ENCODE results near the gene DBR1.

The DBR1 gene

GRCh38 chr3:138186803-138187295 is 12.1 kb upstream of the DBR1 start:
- no peaks in the 10 kb centered on the region for H3K36me3 ChIP-seq (ENCODE audit: control insufficient read depth in 1 of 2, insufficient read depth in 2 of 2, low read length in 2 of 2)
- H3K27me3 ChIP-seq (ENCODE audit: control insufficient read depth in 1 of 2, insufficient read depth in 2 of 2, low read length in 2 of 2): peaks cover 3 to 7% of the 10 kb centered on the region in 2 donors
- H3K9ac ChIP-seq (ENCODE audit: low read depth in 1 of 2, low read length in 2 of 2): peak overlapping the region; percentile 80 to 90
- H3K4me1 ChIP-seq (ENCODE audit: control insufficient read depth in 1 of 2, insufficient read depth in 2 of 2, low read length in 2 of 2): peaks cover 14 to 20% of the 10 kb centered on the region in 2 donors
- peak overlapping the region; percentile 92 to 97 for H3K4me3 ChIP-seq (ENCODE audit: low read depth in 1 of 2, low read length in 2 of 2)
- no peaks in the 10 kb centered on the region for H3K9me3 ChIP-seq (ENCODE audit: control insufficient read depth in 1 of 2, low read length in 2 of 2)
- H3K27ac ChIP-seq (ENCODE audit: low read depth, low read length): peak overlapping the region; percentile 92

- Histone ChIP-seq H3K9ac (ENCODE audit: low read depth in 1 of 2, low read length in 2 of 2) (peak overlapping the region in 1 of 2 donors; percentile 80), H3K27ac (ENCODE audit: low read depth, low read length) (no peak overlapping the region), H3K9me3 (ENCODE audit: control insufficient read depth in 1 of 2, low read length in 2 of 2) (no peaks in the 10 kb centered on the region), H3K4me3 (ENCODE audit: low read depth in 1 of 2, low read length in 2 of 2) (peak overlapping the region; percentile 92 to 97), H3K36me3 (ENCODE audit: control insufficient read depth in 1 of 2, insufficient read depth in 2 of 2, low read length in 2 of 2) (no peaks in the 10 kb centered on the region), H3K27me3 (ENCODE audit: control insufficient read depth in 1 of 2, insufficient read depth in 2 of 2, low read length in 2 of 2) (peaks cover 3 to 7% of the 10 kb centered on the region in 2 donors), H3K4me1 (ENCODE audit: control insufficient read depth in 1 of 2, insufficient read depth in 2 of 2, low read length in 2 of 2) (peaks cover 14 to 20% of the 10 kb centered on the region in 2 donors)
These were observed 11.5 kb upstream of the DBR1 start for GRCh38 chr3:138186221-138186620.

- Histone ChIP-seq H3K4me1 (ENCODE audit: control insufficient read depth in 1 of 2, insufficient read depth in 2 of 2, low read length in 2 of 2) (peaks cover 14 to 20% of the 10 kb centered on the region in 2 donors), H3K4me3 (ENCODE audit: low read depth in 1 of 2, low read length in 2 of 2) (no peak overlapping the region), H3K9ac (ENCODE audit: low read depth in 1 of 2, low read length in 2 of 2) (no peak overlapping the region), H3K27ac (ENCODE audit: low read depth, low read length) (no peak overlapping the region), H3K36me3 (ENCODE audit: control insufficient read depth in 1 of 2, insufficient read depth in 2 of 2, low read length in 2 of 2) (no peaks in the 10 kb centered on the region), H3K9me3 (ENCODE audit: control insufficient read depth in 1 of 2, low read length in 2 of 2) (no peaks in the 10 kb centered on the region), H3K27me3 (ENCODE audit: control insufficient read depth in 1 of 2, insufficient read depth in 2 of 2, low read length in 2 of 2) (peaks cover 3 to 7% of the 10 kb centered on the region in 2 donors)
These were observed 10.3 kb upstream of the DBR1 start for GRCh38 chr3:138184994-138185393.

- no peak overlapping the region for H3K9ac ChIP-seq (ENCODE audit: low read depth in 1 of 2, low read length in 2 of 2)
- no peaks in the 10 kb centered on the region for H3K36me3 ChIP-seq (ENCODE audit: control insufficient read depth in 1 of 2, insufficient read depth in 2 of 2, low read length in 2 of 2)
- peaks cover 3 to 5% of the 10 kb centered on the region in 2 donors for H3K27me3 ChIP-seq (ENCODE audit: control insufficient read depth in 1 of 2, insufficient read depth in 2 of 2, low read length in 2 of 2)
- H3K9me3 ChIP-seq (ENCODE audit: control insufficient read depth in 1 of 2, low read length in 2 of 2): no peaks in the 10 kb centered on the region
- no peaks in the 10 kb centered on the region for H3K4me1 ChIP-seq (ENCODE audit: control insufficient read depth in 1 of 2, insufficient read depth in 2 of 2, low read length in 2 of 2)
- no peak overlapping the region for H3K4me3 ChIP-seq (ENCODE audit: low read depth in 1 of 2, low read length in 2 of 2)
- no peak overlapping the region for H3K27ac ChIP-seq (ENCODE audit: low read depth, low read length)
These were observed 5.8 kb upstream of the DBR1 start for GRCh38 chr3:138180375-138181029.

- Histone ChIP-seq H3K27me3 (ENCODE audit: control insufficient read depth in 1 of 2, insufficient read depth in 2 of 2, low read length in 2 of 2) (no peaks in the 10 kb centered on the region), H3K4me3 (ENCODE audit: low read depth in 1 of 2, low read length in 2 of 2) (peak overlapping the region; percentile 84 to 98), H3K9me3 (ENCODE audit: control insufficient read depth in 1 of 2, low read length in 2 of 2) (no peaks in the 10 kb centered on the region), H3K36me3 (ENCODE audit: control insufficient read depth in 1 of 2, insufficient read depth in 2 of 2, low read length in 2 of 2) (peaks cover 3 to 11% of the 10 kb centered on the region in 2 donors), H3K4me1 (ENCODE audit: control insufficient read depth in 1 of 2, insufficient read depth in 2 of 2, low read length in 2 of 2) (peaks cover 4 to 10% of the 10 kb centered on the region in 2 donors), H3K9ac (ENCODE audit: low read depth in 1 of 2, low read length in 2 of 2) (peak overlapping the region; percentile 86 to 90), H3K27ac (ENCODE audit: low read depth, low read length) (no peak overlapping the region)
These were observed 826 bp downstream of the DBR1 start for GRCh38 chr3:138173769-138174420.

GRCh38 chr3:138172625-138173024 is 2.1 kb downstream of the DBR1 start:
- no peaks in the 10 kb centered on the region for H3K9me3 ChIP-seq (ENCODE audit: control insufficient read depth in 1 of 2, low read length in 2 of 2)
- H3K27me3 ChIP-seq (ENCODE audit: control insufficient read depth in 1 of 2, insufficient read depth in 2 of 2, low read length in 2 of 2): no peaks in the 10 kb centered on the region
- H3K36me3 ChIP-seq (ENCODE audit: control insufficient read depth in 1 of 2, insufficient read depth in 2 of 2, low read length in 2 of 2): peaks cover 6 to 20% of the 10 kb centered on the region in 2 donors
- no peak overlapping the region for H3K4me3 ChIP-seq (ENCODE audit: low read depth in 1 of 2, low read length in 2 of 2)
- no peak overlapping the region for H3K27ac ChIP-seq (ENCODE audit: low read depth, low read length)
- H3K4me1 ChIP-seq (ENCODE audit: control insufficient read depth in 1 of 2, insufficient read depth in 2 of 2, low read length in 2 of 2): peaks cover 4 to 10% of the 10 kb centered on the region in 2 donors
- H3K9ac ChIP-seq (ENCODE audit: low read depth in 1 of 2, low read length in 2 of 2): no peak overlapping the region

GRCh38 chr3:138165061-138165460 is 9.7 kb downstream of the DBR1 start:
- peaks cover 19 to 61% of the 10 kb centered on the region in 2 donors for H3K36me3 ChIP-seq (ENCODE audit: control insufficient read depth in 1 of 2, insufficient read depth in 2 of 2, low read length in 2 of 2)
- H3K9me3 ChIP-seq (ENCODE audit: control insufficient read depth in 1 of 2, low read length in 2 of 2): no peaks in the 10 kb centered on the region
- H3K27me3 ChIP-seq (ENCODE audit: control insufficient read depth in 1 of 2, insufficient read depth in 2 of 2, low read length in 2 of 2): no peaks in the 10 kb centered on the region
- H3K4me1 ChIP-seq (ENCODE audit: control insufficient read depth in 1 of 2, insufficient read depth in 2 of 2, low read length in 2 of 2): no peaks in the 10 kb centered on the region
- H3K27ac ChIP-seq (ENCODE audit: low read depth, low read length): no peak overlapping the region
- H3K9ac ChIP-seq (ENCODE audit: low read depth in 1 of 2, low read length in 2 of 2): no peak overlapping the region
- H3K4me3 ChIP-seq (ENCODE audit: low read depth in 1 of 2, low read length in 2 of 2): no peak overlapping the region

GRCh38 chr3:138157743-138158142 is 17.0 kb downstream of the DBR1 start:
- no peak overlapping the region for H3K27ac ChIP-seq (ENCODE audit: low read depth, low read length)
- H3K4me1 ChIP-seq (ENCODE audit: control insufficient read depth in 1 of 2, insufficient read depth in 2 of 2, low read length in 2 of 2): no peaks in the 10 kb centered on the region
- no peak overlapping the region for H3K9ac ChIP-seq (ENCODE audit: low read depth in 1 of 2, low read length in 2 of 2)
- H3K9me3 ChIP-seq (ENCODE audit: control insufficient read depth in 1 of 2, low read length in 2 of 2): no peaks in the 10 kb centered on the region
- H3K36me3 ChIP-seq (ENCODE audit: control insufficient read depth in 1 of 2, insufficient read depth in 2 of 2, low read length in 2 of 2): peaks cover 6 to 15% of the 10 kb centered on the region in 2 donors
- no peaks in the 10 kb centered on the region for H3K27me3 ChIP-seq (ENCODE audit: control insufficient read depth in 1 of 2, insufficient read depth in 2 of 2, low read length in 2 of 2)
- no peak overlapping the region for H3K4me3 ChIP-seq (ENCODE audit: low read depth in 1 of 2, low read length in 2 of 2)

GRCh38 chr3:138154534-138154933 is 20.2 kb downstream of the DBR1 start:
- Histone ChIP-seq H3K9ac (ENCODE audit: low read depth in 1 of 2, low read length in 2 of 2) (no peak overlapping the region), H3K27me3 (ENCODE audit: control insufficient read depth in 1 of 2, insufficient read depth in 2 of 2, low read length in 2 of 2) (no peaks in the 10 kb centered on the region), H3K9me3 (ENCODE audit: control insufficient read depth in 1 of 2, low read length in 2 of 2) (no peaks in the 10 kb centered on the region), H3K4me1 (ENCODE audit: control insufficient read depth in 1 of 2, insufficient read depth in 2 of 2, low read length in 2 of 2) (no peaks in the 10 kb centered on the region), H3K27ac (ENCODE audit: low read depth, low read length) (no peak overlapping the region), H3K36me3 (ENCODE audit: control insufficient read depth in 1 of 2, insufficient read depth in 2 of 2, low read length in 2 of 2) (no peaks in the 10 kb centered on the region), H3K4me3 (ENCODE audit: low read depth in 1 of 2, low read length in 2 of 2) (no peak overlapping the region)

- H3K27ac ChIP-seq (ENCODE audit: low read depth, low read length): no peak overlapping the region
- no peaks in the 10 kb centered on the region for H3K27me3 ChIP-seq (ENCODE audit: control insufficient read depth in 1 of 2, insufficient read depth in 2 of 2, low read length in 2 of 2)
- H3K36me3 ChIP-seq (ENCODE audit: control insufficient read depth in 1 of 2, insufficient read depth in 2 of 2, low read length in 2 of 2): no peaks in the 10 kb centered on the region
- no peak overlapping the region for H3K9ac ChIP-seq (ENCODE audit: low read depth in 1 of 2, low read length in 2 of 2)
- no peaks in the 10 kb centered on the region for H3K9me3 ChIP-seq (ENCODE audit: control insufficient read depth in 1 of 2, low read length in 2 of 2)
- no peak overlapping the region for H3K4me3 ChIP-seq (ENCODE audit: low read depth in 1 of 2, low read length in 2 of 2)
- no peaks in the 10 kb centered on the region for H3K4me1 ChIP-seq (ENCODE audit: control insufficient read depth in 1 of 2, insufficient read depth in 2 of 2, low read length in 2 of 2)
These were observed 26.2 kb downstream of the DBR1 start for GRCh38 chr3:138148503-138148902.
